GM20431 (cell line): ENCODE data around the gene MB.

Experiments used
- in situ Hi-C: fragments of 300-500 bp; cut with MseI, MboI; formaldehyde crosslinking; loops from one replicate; pipeline ENCODE4 v1.15.0; 2020; ENCODE audit warnings: low sequenced_read_pairs; ENCODE audit not compliant: unreplicated experiment

MB gene

GRCh38 chr22:35582218-35582860, 34.8 kb downstream of the MB start:
- in situ Hi-C loops, result loop anchor here (10.0 kb wide), 1 partner anchor 228 kb away; no protein-coding TSS in a partner anchor

GRCh38 chr22:35581023-35581413, 36.1 kb downstream of the MB start:
- in situ Hi-C loops, result loop anchor here (10.0 kb wide), 1 partner anchor 226 kb away; no protein-coding TSS in a partner anchor

- in situ Hi-C loops, result loop anchor here (10.0 kb wide), 1 partner anchor 226 kb away; no protein-coding TSS in a partner anchor
These were observed 36.6 kb downstream of the MB start for GRCh38 chr22:35580351-35581022.

- in situ Hi-C loops, result no loop called here
These were observed 38.1 kb downstream of the MB start for GRCh38 chr22:35578836-35579575.

GRCh38 chr22:35577799-35578659, 39.1 kb downstream of the MB start:
- in situ Hi-C loops, result no loop called here

- in situ Hi-C loops, result no loop called here
These were observed 40.5 kb downstream of the MB start for GRCh38 chr22:35576671-35577070.

GRCh38 chr22:35575116-35575748, 41.9 kb downstream of the MB start:
- in situ Hi-C loops, result no loop called here

- in situ Hi-C loops, result no loop called here
These were observed 44.6 kb downstream of the MB start for GRCh38 chr22:35572556-35572955.

- in situ Hi-C loops, result no loop called here
These were observed 46.4 kb downstream of the MB start for GRCh38 chr22:35570686-35571194.

- in situ Hi-C loops, result no loop called here
These were observed 47.2 kb downstream of the MB start for GRCh38 chr22:35569916-35570315.

GRCh38 chr22:35568751-35569739, 48.1 kb downstream of the MB start:
- in situ Hi-C loops, result no loop called here

- in situ Hi-C loops, result no loop called here
These were observed 49.6 kb downstream of the MB start for GRCh38 chr22:35567351-35568141.

- in situ Hi-C loops, result no loop called here
These were observed 51.9 kb downstream of the MB start for GRCh38 chr22:35564975-35565867.

GRCh38 chr22:35563211-35563610, 53.9 kb downstream of the MB start:
- in situ Hi-C loops, result no loop called here

- in situ Hi-C loops, result no loop called here
These were observed 55.2 kb downstream of the MB start for GRCh38 chr22:35561796-35562526.

- in situ Hi-C loops, result no loop called here
These were observed 56.3 kb downstream of the MB start for GRCh38 chr22:35560824-35561223.
